ENCODE data around the gene PSMA5. TPM values are rescaled to one million over a fixed set of nuclear protein-coding genes. Genes with fewer than 3 reads are reported as not detected.
A peak's percentile ranks its signal among the peaks of the same experiment; 100 is the strongest.

The PSMA5 gene
- total RNA-seq, 1 experiment from 2014 or later = 150 TPM

- TF ChIP-seq AFF4 (CRISPR knock-in tag; IDR thresholded peaks at IDR 0.05; ENCODE audit: borderline replicate concordance) (no peak), ATF2 (CRISPR knock-in tag; IDR thresholded peaks at IDR 0.05; ENCODE audit: borderline replicate concordance, low read depth) (no peak), CREM (CRISPR knock-in tag; IDR thresholded peaks at IDR 0.05) (peak; percentile 75; the same call in 1 of the 2 replicates), ZMAT4 (CRISPR knock-in tag; IDR thresholded peaks at IDR 0.05) (no peak), E2F4 (CRISPR knock-in tag; IDR thresholded peaks at IDR 0.05; ENCODE audit: borderline replicate concordance, low read depth) (no peak), ATF1 (CRISPR knock-in tag; IDR thresholded peaks at IDR 0.05) (no peak), ZNF416 (CRISPR knock-in tag; IDR thresholded peaks at IDR 0.05) (peak; percentile 42; the same call in 1 of the 2 replicates), KAT7 (CRISPR knock-in tag; IDR thresholded peaks at IDR 0.05; ENCODE audit: borderline replicate concordance) (0 out of 2 replicates have a peak, but pooled peaks have one; percentile 25), CBFB (CRISPR knock-in tag; IDR thresholded peaks at IDR 0.05; ENCODE audit: low read depth) (no peak), MXD4 (CRISPR knock-in tag; IDR thresholded peaks at IDR 0.05; ENCODE audit: borderline replicate concordance) (no peak), SOX15 (CRISPR knock-in tag; IDR thresholded peaks at IDR 0.05) (no peak), CREB1 (CRISPR knock-in tag; IDR thresholded peaks at IDR 0.05) (no peak), SMAD4 (CRISPR knock-in tag; IDR thresholded peaks at IDR 0.05) (no peak), ERG (CRISPR knock-in tag; IDR thresholded peaks at IDR 0.05) (no peak), ZNF317 (CRISPR knock-in tag; IDR thresholded peaks at IDR 0.05; ENCODE audit: borderline replicate concordance, low read depth) (no peak), FOXP4 (CRISPR knock-in tag; IDR thresholded peaks at IDR 0.05) (peak; percentile 55; the same call in 1 of the 2 replicates), TEAD4 (CRISPR knock-in tag; IDR thresholded peaks at IDR 0.05) (no peak), RELA (CRISPR knock-in tag; IDR thresholded peaks at IDR 0.05; ENCODE audit: borderline replicate concordance) (no peak), JAZF1 (CRISPR knock-in tag; IDR thresholded peaks at IDR 0.05) (no peak), FOXJ3 (CRISPR knock-in tag; IDR thresholded peaks at IDR 0.05; ENCODE audit: borderline replicate concordance) (no peak), ATF6 (CRISPR knock-in tag; IDR thresholded peaks at IDR 0.05) (no peak), NFATC4 (CRISPR knock-in tag; IDR thresholded peaks at IDR 0.05) (no peak)
Measured at GRCh38 chr1:109397581-109398342, 28.5 kb downstream of the PSMA5 start, which contains the start of gene SORT1 (continued).

All from WTC11 (cell line).